IMR-90 (cell line): ENCODE results near the gene ADTRP. TPM values are rescaled to one million over a fixed set of nuclear protein-coding genes. Genes with fewer than 3 reads are reported as not detected.

Experiments
- ATAC-seq: fragments of 200-7000 bp; cut with Tn5 transposase; 2 replicates; pipeline ENCODE4 v1.9.1; 2020; ENCODE audit warnings: low read depth, mild to moderate bottlenecking, moderate library complexity
- BruUV-seq: library from RNA; stranded (reverse); fragments of 400-500 nt; replicated peaks from 2 replicates; lab custom pipeline; 2021; lab: Mats Ljungman, UMichigan
- CTCF ChIA-PET: fragments of 300-600 bp; formaldehyde crosslinking; extraction: SDS; loops from one replicate; lab custom pipeline; 2021; ENCODE audit warnings: antibody characterized with exemption; lab: Yijun Ruan, JAX
- POLR2A ChIA-PET: fragments of 300-600 bp; sonication (Branson Sonifier 250); formaldehyde crosslinking; loops from one replicate; lab custom pipeline; 2022; ENCODE audit warnings: antibody characterized with exemption; ENCODE audit not compliant: unreplicated experiment; lab: Charles Lee
- DNase-seq: peaks from one replicate; pipeline ENCODE4 v3.0.0; 2013
- H2AFZ ChIP-seq: replicated peaks from 2 replicates; pipeline ENCODE3; 2013; ENCODE audit warnings: low read length, mild to moderate bottlenecking; ENCODE audit not compliant: poor library complexity
- H2AK5ac ChIP-seq: 2 replicates; pipeline ENCODE4 v1.6.1; 2013; ENCODE audit warnings: low read depth, low read length, inconsistent platforms
- H2AK9ac ChIP-seq: replicated peaks from 2 replicates; pipeline ENCODE3; 2013; ENCODE audit warnings: mild to moderate bottlenecking, low read depth, low read length, moderate library complexity; ENCODE audit not compliant: poor library complexity
- H2BK120ac ChIP-seq: 2 replicates; pipeline ENCODE4 v1.6.1; 2013; ENCODE audit warnings: low read depth, low read length, inconsistent platforms
- H2BK15ac ChIP-seq: 3 replicates; pipeline ENCODE4 v1.6.1; 2013; ENCODE audit warnings: low read depth, low read length, inconsistent platforms
- H2BK20ac ChIP-seq: 2 replicates; pipeline ENCODE4 v1.6.1; 2013; ENCODE audit warnings: low read depth, mild to moderate bottlenecking, inconsistent platforms, low read length, moderate library complexity
- H2BK5ac ChIP-seq: 2 replicates; pipeline ENCODE4 v1.6.1; 2013; ENCODE audit warnings: mild to moderate bottlenecking, low read depth, low read length, inconsistent platforms; ENCODE audit not compliant: poor library complexity, severe bottlenecking
- H3K14ac ChIP-seq: replicated peaks from 2 replicates; pipeline ENCODE4 v1.6.1; 2013; ENCODE audit warnings: low read depth, low read length, inconsistent platforms
- H3K18ac ChIP-seq: 2 replicates; pipeline ENCODE4 v1.6.1; 2013; ENCODE audit warnings: low read depth, low read length, control low read depth
- H3K23ac ChIP-seq: 2 replicates; pipeline ENCODE4 v1.6.1; 2013; ENCODE audit warnings: low read depth, low read length, inconsistent platforms
- H3K27ac ChIP-seq: 2 replicates; pipeline ENCODE4 v1.5.1; 2013; ENCODE audit warnings: mild to moderate bottlenecking, control low read depth, low read length; ENCODE audit not compliant: insufficient read depth
- H3K27me3 ChIP-seq: 2 replicates; pipeline ENCODE4 v1.6.1; 2013; ENCODE audit warnings: low read length; ENCODE audit not compliant: control insufficient read depth, insufficient read depth
- H3K36me3 ChIP-seq: 2 replicates; pipeline ENCODE4 v1.6.1; 2013; ENCODE audit warnings: low read length, mixed read lengths; ENCODE audit not compliant: control insufficient read depth, insufficient read depth
- H3K4ac ChIP-seq: 2 replicates; pipeline ENCODE4 v1.6.1; 2013; ENCODE audit warnings: low read depth, low read length, inconsistent platforms
- H3K4me1 ChIP-seq: 2 replicates; pipeline ENCODE4 v1.6.1; 2013; ENCODE audit warnings: low read length, mixed read lengths; ENCODE audit not compliant: control insufficient read depth, insufficient read depth
- H3K4me2 ChIP-seq: 2 replicates; pipeline ENCODE4 v1.6.1; 2013; ENCODE audit warnings: low read depth, mild to moderate bottlenecking, control low read depth, low read length, moderate library complexity
- H3K4me3 ChIP-seq: 2 replicates; pipeline ENCODE4 v1.5.1; 2013; ENCODE audit warnings: low read depth, mild to moderate bottlenecking, control low read depth, low read length, moderate library complexity; ENCODE audit not compliant: insufficient read depth
- H3K56ac ChIP-seq: 2 replicates; pipeline ENCODE4 v1.6.1; 2013; ENCODE audit warnings: low read length, inconsistent platforms; ENCODE audit not compliant: insufficient read depth; ENCODE audit errors: extremely low read depth
- H3K79me1 ChIP-seq, 2 experiments: 2 replicates each; pipeline ENCODE4 v1.6.1; 2013; ENCODE audit warnings: low read length in 2 of 2, inconsistent platforms in 1 of 2, low read depth in 1 of 2
- H3K9ac ChIP-seq: 2 replicates; pipeline ENCODE4 v1.6.1; 2013; ENCODE audit warnings: low read depth, low read length, control low read depth
- H3K9me1 ChIP-seq: 2 replicates; pipeline ENCODE4 v1.6.1; 2013; ENCODE audit warnings: low read length, inconsistent platforms; ENCODE audit not compliant: insufficient read depth
- H3K9me3 ChIP-seq: 2 replicates; pipeline ENCODE4 v1.6.1; 2013; ENCODE audit warnings: low read length; ENCODE audit not compliant: control insufficient read depth, insufficient read depth
- H4K20me1 ChIP-seq: 2 replicates; pipeline ENCODE4 v1.6.1; 2013; ENCODE audit warnings: low read length, inconsistent platforms; ENCODE audit not compliant: insufficient read depth
- H4K5ac ChIP-seq: 2 replicates; pipeline ENCODE4 v1.6.1; 2013; ENCODE audit warnings: mild to moderate bottlenecking, low read depth, low read length, control low read depth
- H4K8ac ChIP-seq, 2 experiments: 2 replicates each; pipeline ENCODE4 v1.6.1; 2013; ENCODE audit warnings: low read depth in 2 of 2, low read length in 2 of 2, control low read depth in 1 of 2, inconsistent platforms in 1 of 2
- H4K91ac ChIP-seq: 2 replicates; pipeline ENCODE4 v1.6.1; 2013; ENCODE audit warnings: low read depth, low read length, inconsistent platforms; ENCODE audit not compliant: insufficient read depth
- POLR2A ChIP-seq: IDR thresholded peaks from 2 replicates; pipeline ENCODE4 v1.6.1; 2012; ENCODE audit warnings: mild to moderate bottlenecking, low read depth, low read length
- RFX5 ChIP-seq: IDR thresholded peaks from 2 replicates; pipeline ENCODE4 v1.8.0; 2012; ENCODE audit warnings: low read depth, mild to moderate bottlenecking, low read length, moderate library complexity
- USF2 ChIP-seq: fragments of 150-350 bp; IDR thresholded peaks from 2 replicates; pipeline ENCODE4 v1.6.1; 2017; ENCODE audit warnings: mild to moderate bottlenecking, antibody characterized with exemption, low read length, low read depth
- WGBS, 2 experiments: methylation state at CpG; one replicate each; pipeline versions ENCODE4 v1.1.5 to v1.1.7; 2013; ENCODE audit warnings: missing lambda C conversion rate in 2 of 2; ENCODE audit not compliant: insufficient read length in 1 of 2; ENCODE audit errors: extremely low coverage in 2 of 2; 5-methylcytosine and 5-hydroxymethylcytosine counted together
- dilution Hi-C: fragments of 300-500 bp; cut with HindIII; formaldehyde crosslinking; loops from one replicate; pipeline ENCODE4 v1.14.3; 2018; ENCODE audit warnings: low sequenced_read_pairs; ENCODE audit not compliant: unreplicated experiment
- in situ Hi-C: fragments of 300-500 bp; cut with MboI; formaldehyde crosslinking; loops from 3 replicates; pipeline ENCODE4 v1.14.3; 2019; ENCODE audit warnings: low sequenced_read_pairs, inconsistent platforms, mixed read lengths
- intact Hi-C: fragments of 100-400 bp; cut with micrococcal nuclease; formaldehyde crosslinking; loops from 2 replicates; pipeline ENCODE4 v1.10.0; 2022
- polyA plus RNA-seq, 3 experiments: library from polyadenylated mRNA; depleted of rRNA; stranded (reverse); fragments of >200 nt; gene quantifications; 2 replicates each; pipeline ENCODE4 v1.2.3, GENCODE V29; 2012; ENCODE audit warnings: low replicate concordance in 1 of 3
- total RNA-seq: library from RNA; depleted of rRNA; stranded (reverse); fragments of >200 nt; gene quantifications from 2 replicates; pipeline ENCODE4 v1.2.3, GENCODE V29; 2012
- TF ChIP-seq, protein P1 (sequence below): fragments of 150-350 bp; IDR thresholded peaks from 2 replicates; pipeline ENCODE4 v1.6.1; 2016; ENCODE audit warnings: low read depth, mild to moderate bottlenecking, low read length, moderate library complexity, borderline replicate concordance

ADTRP gene
- total and polyA plus RNA-seq, 2 of the 4 experiments (the other 2 are of a cell fraction) = 0.50 to 0.72 TPM

DNA sequence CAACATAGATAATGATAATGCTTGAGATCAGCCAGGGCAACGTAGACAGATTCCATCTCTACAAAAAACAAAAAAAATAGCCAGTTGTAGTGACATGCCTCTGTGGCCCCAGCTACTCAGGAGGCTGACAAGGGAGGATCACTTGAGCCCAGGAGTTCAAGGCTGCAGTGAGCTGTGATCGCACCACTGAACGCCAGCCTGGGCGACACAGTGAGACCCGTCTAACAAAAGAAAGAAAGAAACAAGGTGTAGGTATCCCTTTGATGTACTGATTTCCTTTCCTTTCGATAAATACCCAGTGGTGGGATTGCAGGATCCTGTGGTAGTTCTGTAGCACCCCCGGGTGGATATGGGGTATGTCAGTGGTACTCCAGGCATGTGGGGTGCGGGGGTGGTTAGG, 48.2 kb upstream of the ADTRP start:
- no peak overlapping the region for H3K27ac ChIP-seq
- H4K8ac ChIP-seq = no peak overlapping the region
- no peak overlapping the region for H3K23ac ChIP-seq
- H4K91ac ChIP-seq = no peak overlapping the region
- H2BK5ac ChIP-seq = no peak overlapping the region
- in situ Hi-C loops (no loop called here), dilution Hi-C loops (no loop called here), intact Hi-C loops (no loop called here)
- no peaks in the 10 kb centered on the region for H3K4me1 ChIP-seq
- CTCF ChIA-PET = no interaction called here
- WGBS, 2 experiments = 73% methylated on average over 3 of the region's 8 CpGs; no CpG with 5 or more reads in 1 of the 2 experiments
- no peak overlapping the region for H2BK15ac ChIP-seq
- no peak overlapping the region for H3K4me2 ChIP-seq
- no peak overlapping the region for H2AK9ac ChIP-seq
- no peak overlapping the region for H2BK120ac ChIP-seq
- ATAC-seq = no peak
- peak overlapping the region; percentile 30; the same call in 1 of the 2 replicates for H2AK5ac ChIP-seq
- H3K56ac ChIP-seq = no peak overlapping the region
- H3K4ac ChIP-seq = no peak overlapping the region
- H3K27me3 ChIP-seq = no peaks in the 10 kb centered on the region
- no peaks in the 10 kb centered on the region for H3K9me3 ChIP-seq
- no peak overlapping the region for H2AFZ ChIP-seq
- H3K9ac ChIP-seq = no peak overlapping the region
- H3K36me3 ChIP-seq = no peaks in the 10 kb centered on the region
- no peaks in the 10 kb centered on the region for H4K20me1 ChIP-seq
- H3K14ac ChIP-seq = no peak overlapping the region
- no peak overlapping the region for H3K18ac ChIP-seq
- no peaks in the 10 kb centered on the region for H3K9me1 ChIP-seq
- no peak overlapping the region for H4K5ac ChIP-seq
- TF ChIP-seq RFX5 (no peak), POLR2A (no peak), USF2 (no peak)
- TF ChIP-seq, protein P1, sequence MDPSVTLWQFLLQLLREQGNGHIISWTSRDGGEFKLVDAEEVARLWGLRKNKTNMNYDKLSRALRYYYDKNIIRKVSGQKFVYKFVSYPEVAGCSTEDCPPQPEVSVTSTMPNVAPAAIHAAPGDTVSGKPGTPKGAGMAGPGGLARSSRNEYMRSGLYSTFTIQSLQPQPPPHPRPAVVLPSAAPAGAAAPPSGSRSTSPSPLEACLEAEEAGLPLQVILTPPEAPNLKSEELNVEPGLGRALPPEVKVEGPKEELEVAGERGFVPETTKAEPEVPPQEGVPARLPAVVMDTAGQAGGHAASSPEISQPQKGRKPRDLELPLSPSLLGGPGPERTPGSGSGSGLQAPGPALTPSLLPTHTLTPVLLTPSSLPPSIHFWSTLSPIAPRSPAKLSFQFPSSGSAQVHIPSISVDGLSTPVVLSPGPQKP = no peak
- no TSS peak for BruUV-seq
- POLR2A ChIA-PET = no interaction called here
- H3K79me1 ChIP-seq = no peaks in the 10 kb centered on the region
- H2BK20ac ChIP-seq = no peak overlapping the region
- H3K4me3 ChIP-seq = no peak overlapping the region
- DNase-seq = no peak
